K562 (cell line): ENCODE measurements around the gene IL1RAPL2. TPM values are rescaled to one million over a fixed set of nuclear protein-coding genes. Genes with fewer than 3 reads are reported as not detected.

Experiments used
- ATAC-seq: fragments of 200-7000 bp; cut with Tn5 transposase; 3 replicates; pipeline ENCODE4 v1.9.1; 2020; ENCODE audit warnings: moderate library complexity
- BruUV-seq: library from RNA; stranded (reverse); fragments of 400-500 nt; replicated peaks from 2 replicates; lab custom pipeline; 2021; lab: Mats Ljungman, UMichigan
- CTCF ChIA-PET: fragments of 300-600 bp; formaldehyde crosslinking; extraction: SDS; loops from one replicate; lab custom pipeline; 2021; ENCODE audit warnings: low intra/inter-chr PET ratio; lab: Yijun Ruan, JAX
- POLR2A ChIA-PET: fragments of 300-600, 350-650 bp; sonication (Branson Sonifier 250); formaldehyde crosslinking; extraction: SDS; loops from one replicate; lab custom pipeline; 2021; ENCODE audit warnings: antibody characterized with exemption, inconsistent platforms; lab: Yijun Ruan, JAX
- DNase-seq, 4 experiments: peaks; one replicate each; pipeline versions ENCODE4 v3.0.0 to v3.0.0-alpha.2; 2011 to 2018; ENCODE audit warnings: low spot score in 3 of 4, mixed read lengths in 3 of 4; ENCODE audit errors: extremely low read depth in 1 of 4
- FAIRE-seq: peaks from 2 replicates; lab custom pipeline; 2011; peaks lifted over from hg19 to GRCh38; lab: Jason Lieb, UNC
- H2AFZ ChIP-seq: 2 replicates; pipeline ENCODE4 v1.6.0; 2011; ENCODE audit warnings: low read depth, low read length, control low read depth, inconsistent platforms
- H3K27ac ChIP-seq: fragments of 200-600 bp; 3 replicates; pipeline ENCODE4 v1.8.0; 2011; ENCODE audit warnings: low read depth, mild to moderate bottlenecking, control low read depth, inconsistent platforms, low read length, moderate library complexity, mixed read lengths; ENCODE audit errors: extremely low read depth
- H3K27me3 ChIP-seq, 2 experiments: fragments of 300-600 bp in 1 of 2; 2 replicates in 1 of 2; 3 replicates in 1 of 2; pipeline versions ENCODE4 v1.6.0 to v1.8.0; 2011; ENCODE audit warnings: inconsistent platforms in 2 of 2, low read length in 2 of 2, mild to moderate bottlenecking in 1 of 2, mixed read lengths in 1 of 2, moderate library complexity in 1 of 2; ENCODE audit not compliant: control insufficient read depth in 2 of 2, insufficient read depth in 2 of 2
- H3K36me3 ChIP-seq: fragments of 300-600 bp; 3 replicates; pipeline ENCODE4 v1.8.0; 2011; ENCODE audit warnings: mild to moderate bottlenecking, low read length, inconsistent platforms; ENCODE audit not compliant: control insufficient read depth, insufficient read depth
- H3K4me1 ChIP-seq, 2 experiments: fragments of 200-600 bp in 1 of 2; replicated peaks in 1 of 2; 2 replicates in 1 of 2; 3 replicates in 1 of 2; pipeline versions ENCODE4 v1.5.1 to v1.8.0; 2011; ENCODE audit warnings: inconsistent platforms in 2 of 2, low read length in 2 of 2, mild to moderate bottlenecking in 1 of 2, mixed read lengths in 1 of 2, moderate library complexity in 1 of 2; ENCODE audit not compliant: control insufficient read depth in 2 of 2, insufficient read depth in 2 of 2
- H3K4me2 ChIP-seq: 2 replicates; pipeline ENCODE4 v1.6.1; 2011; ENCODE audit warnings: low read length, control low read depth, inconsistent platforms, mixed read lengths; ENCODE audit not compliant: insufficient read depth
- H3K4me3 ChIP-seq: fragments of 200-600 bp; sonication (generic), shearing (Covaris generic); 2 replicates; pipeline ENCODE4 v1.5.1; 2016; ENCODE audit warnings: control low read depth, inconsistent platforms
- H3K79me2 ChIP-seq: fragments of 200-600 bp; 3 replicates; pipeline ENCODE4 v1.8.0; 2011; ENCODE audit warnings: low read length, inconsistent platforms; ENCODE audit not compliant: control insufficient read depth, insufficient read depth
- H3K9ac ChIP-seq, 2 experiments: 2 replicates each; pipeline versions ENCODE4 v1.6.0 to v1.6.1; 2011; ENCODE audit warnings: low read depth in 2 of 2, low read length in 2 of 2, control low read depth in 1 of 2, inconsistent platforms in 1 of 2, mild to moderate bottlenecking in 1 of 2, mixed read lengths in 1 of 2; ENCODE audit not compliant: insufficient read depth in 1 of 2
- H3K9me1 ChIP-seq: one replicate; pipeline ENCODE4 v1.6.0; 2011; ENCODE audit warnings: inconsistent platforms, mild to moderate bottlenecking, low read length, moderate library complexity; ENCODE audit not compliant: control insufficient read depth, insufficient read depth
- H3K9me3 ChIP-seq: replicated peaks from 2 replicates; pipeline ENCODE4 v1.5.1; 2011; ENCODE audit warnings: low read depth, low read length, inconsistent platforms; ENCODE audit not compliant: control insufficient read depth, insufficient read depth
- H4K20me1 ChIP-seq: replicated peaks from 2 replicates; pipeline ENCODE4 v1.6.1; 2011; ENCODE audit warnings: low read length, inconsistent platforms, mixed read lengths; ENCODE audit not compliant: control insufficient read depth, insufficient read depth
- WGBS: fragments of 100-300 bp; shearing (Covaris generic); methylation state at CpG from one replicate; pipeline ENCODE4 v1.1.6; 2016; ENCODE audit warnings: low coverage, mixed read lengths; ENCODE audit not compliant: insufficient coverage; ENCODE audit errors: missing lambda C conversion rate; 5-methylcytosine and 5-hydroxymethylcytosine counted together
- in situ Hi-C: fragments of 300-500 bp; cut with MboI; formaldehyde crosslinking; loops from 4 replicates; pipeline ENCODE4 v1.15.0; 2018; ENCODE audit warnings: inconsistent platforms, mixed read lengths
- intact Hi-C: fragments of 100-400 bp; cut with micrococcal nuclease; formaldehyde crosslinking; loops from 2 replicates; pipeline ENCODE4 v1.14.2; 2022
- polyA plus RNA-seq, 8 experiments: library from polyadenylated mRNA; depleted of rRNA in 4 of 8; stranded (reverse) in 5 of 8; unstranded in 3 of 8; fragments of >200 nt; fragmentation: Nextera tagmentation in 2 of 8; fragmentation: Illumina TruSeq in 1 of 8; extraction: Ambion mirVana in 2 of 8; extraction: Trizol in 1 of 8; gene quantifications; 2 replicates each; pipeline versions ENCODE4 v1.2.1 to v1.2.3, GENCODE V29; 2011 to 2014; ENCODE audit warnings: inconsistent platforms in 1 of 8, missing spikeins in 1 of 8
- total RNA-seq, 7 experiments: library from RNA; depleted of rRNA in 6 of 7; stranded (reverse); fragments of >200 nt in 6 of 7; fragmentation: Illumina TruSeq in 2 of 7; extraction: Trizol in 2 of 7; gene quantifications; 2 replicates each; pipeline versions ENCODE4 v1.2.1 to v1.2.3, GENCODE V29; 2011 to 2021; ENCODE audit warnings: low replicate concordance in 1 of 7
- TF ChIP-seq, protein P1 (sequence below): fragments of 250-450 bp; sonication (Bioruptor Pico); IDR thresholded peaks from 2 replicates; pipeline ENCODE4 v1.8.0; 2022; ENCODE audit warnings: moderate library complexity, mild to moderate bottlenecking, inconsistent platforms
- TF ChIP-seq, protein P2 (sequence below): sonication (generic); formaldehyde crosslinking; IDR thresholded peaks from 2 replicates; pipeline ENCODE4 v1.8.0; 2023; ENCODE audit warnings: mild to moderate bottlenecking, missing genetic modification reagents
- TF ChIP-seq, protein P3 (sequence below): fragments of 450-650 bp; formaldehyde crosslinking; IDR thresholded peaks from 2 replicates; pipeline ENCODE4 v1.4.0; 2020; ENCODE audit warnings: mild to moderate bottlenecking, moderate library complexity

IL1RAPL2 gene
- total and polyA plus RNA-seq, 9 of the 15 experiments (the other 6 are each of a cell fraction or from before 2014, with no cell fraction given) = not detected

- no peaks in the 10 kb centered on the region for H3K4me1 ChIP-seq
- H3K9me3 ChIP-seq = no peaks in the 10 kb centered on the region
- no peaks in the 10 kb centered on the region for H4K20me1 ChIP-seq
- H3K4me2 ChIP-seq = no peak overlapping the region
- no peak overlapping the region for H3K27ac ChIP-seq
- no peak overlapping the region for H3K4me3 ChIP-seq
- ATAC-seq (no peak), DNase-seq (no peak), FAIRE-seq (no peak)
- in situ Hi-C loops (no loop called here), intact Hi-C loops (no loop called here)
- POLR2A ChIA-PET = no interaction called here
- H3K9me1 ChIP-seq = no peaks in the 10 kb centered on the region
- CTCF ChIA-PET = no interaction called here
- TF ChIP-seq, protein P1, sequence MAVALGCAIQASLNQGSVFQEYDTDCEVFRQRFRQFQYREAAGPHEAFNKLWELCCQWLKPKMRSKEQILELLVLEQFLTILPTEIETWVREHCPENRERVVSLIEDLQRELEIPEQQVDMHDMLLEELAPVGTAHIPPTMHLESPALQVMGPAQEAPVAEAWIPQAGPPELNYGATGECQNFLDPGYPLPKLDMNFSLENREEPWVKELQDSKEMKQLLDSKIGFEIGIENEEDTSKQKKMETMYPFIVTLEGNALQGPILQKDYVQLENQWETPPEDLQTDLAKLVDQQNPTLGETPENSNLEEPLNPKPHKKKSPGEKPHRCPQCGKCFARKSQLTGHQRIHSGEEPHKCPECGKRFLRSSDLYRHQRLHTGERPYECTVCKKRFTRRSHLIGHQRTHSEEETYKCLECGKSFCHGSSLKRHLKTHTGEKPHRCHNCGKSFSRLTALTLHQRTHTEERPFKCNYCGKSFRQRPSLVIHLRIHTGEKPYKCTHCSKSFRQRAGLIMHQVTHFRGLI = no peak
- H3K36me3 ChIP-seq = no peaks in the 10 kb centered on the region
- no peak overlapping the region for H3K9ac ChIP-seq
- 0% methylated on average over 4 of the region's 4 CpGs for WGBS
- H2AFZ ChIP-seq = no peak overlapping the region
- H3K79me2 ChIP-seq = no peaks in the 10 kb centered on the region
- H3K27me3 ChIP-seq = no peaks in the 10 kb centered on the region
- no TSS peak for BruUV-seq
These were observed 584.6 kb downstream of the IL1RAPL2 start for GRCh38 chrX:105150557-105150956.

DNA sequence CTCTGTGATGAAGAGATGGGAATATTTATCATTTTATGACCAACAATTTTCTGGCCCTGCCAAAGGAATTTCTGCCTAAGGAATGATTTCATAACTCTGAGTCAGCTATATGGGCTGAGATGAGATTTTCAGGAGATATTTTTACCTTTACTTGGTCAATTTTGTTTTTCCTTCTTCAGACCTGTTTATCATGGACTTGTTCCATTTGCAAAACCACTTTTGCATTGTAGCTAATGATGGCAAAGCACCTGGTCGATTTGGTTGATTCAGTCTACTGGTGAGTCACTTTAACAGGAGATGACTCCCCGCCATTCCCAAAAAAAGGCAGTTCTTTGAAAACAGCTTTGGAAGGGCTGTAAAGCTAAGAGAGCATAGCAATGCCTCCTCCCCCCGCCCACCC is 601.2 kb downstream of the IL1RAPL2 start:
- intact Hi-C loops = no loop called here
- Histone ChIP-seq H2AFZ (no peak overlapping the region), H3K9me1 (no peaks in the 10 kb centered on the region), H3K4me3 (no peak overlapping the region), H4K20me1 (no peaks in the 10 kb centered on the region), H3K27ac (no peak overlapping the region), H3K4me2 (no peak overlapping the region), H3K79me2 (no peaks in the 10 kb centered on the region), H3K9ac (no peak overlapping the region), H3K4me1 (no peaks in the 10 kb centered on the region), H3K36me3 (no peaks in the 10 kb centered on the region), H3K9me3 (no peaks in the 10 kb centered on the region), H3K27me3 (no peaks in the 10 kb centered on the region)
- ChIA-PET CTCF (no interaction called here), POLR2A (no interaction called here)
- no TSS peak for BruUV-seq
- in situ Hi-C loops = no loop called here
- no CpG with 5 or more reads among the region's 3 CpGs for WGBS
- DNase-seq (no peak), FAIRE-seq (no peak), ATAC-seq (no peak)
- TF ChIP-seq, protein P2, sequence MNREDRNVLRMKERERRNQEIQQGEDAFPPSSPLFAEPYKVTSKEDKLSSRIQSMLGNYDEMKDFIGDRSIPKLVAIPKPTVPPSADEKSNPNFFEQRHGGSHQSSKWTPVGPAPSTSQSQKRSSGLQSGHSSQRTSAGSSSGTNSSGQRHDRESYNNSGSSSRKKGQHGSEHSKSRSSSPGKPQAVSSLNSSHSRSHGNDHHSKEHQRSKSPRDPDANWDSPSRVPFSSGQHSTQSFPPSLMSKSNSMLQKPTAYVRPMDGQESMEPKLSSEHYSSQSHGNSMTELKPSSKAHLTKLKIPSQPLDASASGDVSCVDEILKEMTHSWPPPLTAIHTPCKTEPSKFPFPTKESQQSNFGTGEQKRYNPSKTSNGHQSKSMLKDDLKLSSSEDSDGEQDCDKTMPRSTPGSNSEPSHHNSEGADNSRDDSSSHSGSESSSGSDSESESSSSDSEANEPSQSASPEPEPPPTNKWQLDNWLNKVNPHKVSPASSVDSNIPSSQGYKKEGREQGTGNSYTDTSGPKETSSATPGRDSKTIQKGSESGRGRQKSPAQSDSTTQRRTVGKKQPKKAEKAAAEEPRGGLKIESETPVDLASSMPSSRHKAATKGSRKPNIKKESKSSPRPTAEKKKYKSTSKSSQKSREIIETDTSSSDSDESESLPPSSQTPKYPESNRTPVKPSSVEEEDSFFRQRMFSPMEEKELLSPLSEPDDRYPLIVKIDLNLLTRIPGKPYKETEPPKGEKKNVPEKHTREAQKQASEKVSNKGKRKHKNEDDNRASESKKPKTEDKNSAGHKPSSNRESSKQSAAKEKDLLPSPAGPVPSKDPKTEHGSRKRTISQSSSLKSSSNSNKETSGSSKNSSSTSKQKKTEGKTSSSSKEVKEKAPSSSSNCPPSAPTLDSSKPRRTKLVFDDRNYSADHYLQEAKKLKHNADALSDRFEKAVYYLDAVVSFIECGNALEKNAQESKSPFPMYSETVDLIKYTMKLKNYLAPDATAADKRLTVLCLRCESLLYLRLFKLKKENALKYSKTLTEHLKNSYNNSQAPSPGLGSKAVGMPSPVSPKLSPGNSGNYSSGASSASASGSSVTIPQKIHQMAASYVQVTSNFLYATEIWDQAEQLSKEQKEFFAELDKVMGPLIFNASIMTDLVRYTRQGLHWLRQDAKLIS (CRISPR knock-in tag) = no peak
- TF ChIP-seq, protein P3, sequence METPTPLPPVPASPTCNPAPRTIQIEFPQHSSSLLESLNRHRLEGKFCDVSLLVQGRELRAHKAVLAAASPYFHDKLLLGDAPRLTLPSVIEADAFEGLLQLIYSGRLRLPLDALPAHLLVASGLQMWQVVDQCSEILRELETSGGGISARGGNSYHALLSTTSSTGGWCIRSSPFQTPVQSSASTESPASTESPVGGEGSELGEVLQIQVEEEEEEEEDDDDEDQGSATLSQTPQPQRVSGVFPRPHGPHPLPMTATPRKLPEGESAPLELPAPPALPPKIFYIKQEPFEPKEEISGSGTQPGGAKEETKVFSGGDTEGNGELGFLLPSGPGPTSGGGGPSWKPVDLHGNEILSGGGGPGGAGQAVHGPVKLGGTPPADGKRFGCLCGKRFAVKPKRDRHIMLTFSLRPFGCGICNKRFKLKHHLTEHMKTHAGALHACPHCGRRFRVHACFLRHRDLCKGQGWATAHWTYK = no peak
